Measurements from ENCODE around the gene ZNF805. TPM values are rescaled to one million over a fixed set of nuclear protein-coding genes. Genes with fewer than 3 reads are reported as not detected.

The ZNF805 gene
- total and polyA plus RNA-seq, 2 of the 13 experiments (the other 11 are each of a cell fraction or from before 2014, with no cell fraction given): 5.1 to 12.8 TPM

DNA sequence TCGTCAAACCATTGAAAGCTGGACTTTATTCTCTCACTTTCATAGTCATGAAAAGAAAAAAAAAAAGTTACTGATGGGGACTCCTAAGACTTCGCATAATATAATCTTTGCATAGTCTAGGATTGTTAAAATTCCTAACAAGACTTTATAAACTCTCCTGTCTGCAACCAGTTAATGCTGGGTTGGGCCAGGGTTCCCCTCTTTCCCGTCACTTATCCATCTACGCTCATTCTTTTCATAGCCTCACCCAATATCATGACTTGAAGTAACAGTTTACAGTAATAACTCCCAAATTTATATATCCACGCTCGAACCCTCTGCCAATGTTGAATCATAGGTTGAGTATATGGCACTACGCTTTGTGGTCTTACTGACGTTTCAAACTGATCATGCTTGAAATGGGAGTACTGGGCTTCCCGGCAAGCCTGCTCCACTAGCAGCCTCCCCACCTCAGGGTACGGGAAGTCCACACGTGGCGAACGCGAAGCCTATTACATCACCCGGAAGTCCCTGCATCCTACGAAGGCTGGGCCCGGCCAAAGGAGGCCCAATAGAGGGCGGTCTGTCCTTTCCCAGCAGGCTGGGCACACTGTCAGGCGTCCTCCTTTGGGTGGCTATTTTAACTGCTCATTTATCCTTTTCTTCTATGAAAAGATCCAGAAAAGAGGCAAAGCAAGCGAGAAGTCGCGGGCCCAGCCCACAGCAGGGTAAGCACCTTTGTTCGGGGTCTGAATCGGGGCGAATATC lies 39.2 kb downstream of the ZNF805 start (continued):
- TF ChIP-seq ZEB1 (IDR thresholded peaks at IDR 0.05; ENCODE audit: insufficient replicate concordance, low read depth) (no peak), SIN3B (IDR thresholded peaks at IDR 0.05; ENCODE audit: low read length) (no peak), TIGD3 (CRISPR knock-in tag; IDR thresholded peaks at IDR 0.05; ENCODE audit: borderline replicate concordance) (peak; percentile 23; the same call in 1 of the 2 replicates), EP300 (IDR thresholded peaks at IDR 0.05; ENCODE audit: low read depth in 2 of 2, low read length in 2 of 2) (0 out of 4 replicates have a peak, but pooled peaks of 1 of the 2 experiments have one; percentile 48), EP300 (CRISPR knock-in tag; IDR thresholded peaks at IDR 0.05; ENCODE audit: borderline replicate concordance) (peak; percentile 64; the same call in 1 of the 2 replicates), FOXO1 (CRISPR knock-in tag; IDR thresholded peaks at IDR 0.05) (peak; percentile 49; the same call in 1 of the 2 replicates), TCF7L2 (IDR thresholded peaks at IDR 0.05; ENCODE audit: low read depth, low read length) (no peak), RFXAP (CRISPR knock-in tag; IDR thresholded peaks at IDR 0.05; ENCODE audit: borderline replicate concordance) (peak; percentile 81; the same call in 1 of the 2 replicates), ZFAT (CRISPR knock-in tag; conservative IDR thresholded peaks at IDR 0.05) (0 out of 2 replicates have a peak, but pooled peaks have one; percentile 33), AHDC1 (CRISPR knock-in tag; IDR thresholded peaks at IDR 0.05; ENCODE audit: borderline replicate concordance) (no peak), PAF1 (CRISPR knock-in tag; IDR thresholded peaks at IDR 0.05) (no peak), ZNF432 (CRISPR knock-in tag; IDR thresholded peaks at IDR 0.05; ENCODE audit: borderline replicate concordance) (no peak), ZNF720 (CRISPR knock-in tag; IDR thresholded peaks at IDR 0.05) (no peak), SP4 (CRISPR knock-in tag; IDR thresholded peaks at IDR 0.05) (no peak), RORA (CRISPR knock-in tag; IDR thresholded peaks at IDR 0.05) (no peak), ELF3 (CRISPR knock-in tag; IDR thresholded peaks at IDR 0.05) (peak; percentile 99)
- TF ChIP-seq, protein P1, sequence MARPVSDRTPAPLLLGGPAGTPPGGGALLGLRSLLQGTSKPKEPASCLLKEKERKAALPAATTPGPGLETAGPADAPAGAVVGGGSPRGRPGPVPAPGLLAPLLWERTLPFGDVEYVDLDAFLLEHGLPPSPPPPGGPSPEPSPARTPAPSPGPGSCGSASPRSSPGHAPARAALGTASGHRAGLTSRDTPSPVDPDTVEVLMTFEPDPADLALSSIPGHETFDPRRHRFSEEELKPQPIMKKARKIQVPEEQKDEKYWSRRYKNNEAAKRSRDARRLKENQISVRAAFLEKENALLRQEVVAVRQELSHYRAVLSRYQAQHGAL (CRISPR knock-in tag; IDR thresholded peaks at IDR 0.05; ENCODE audit: not compliant biosample characterization): no peak
- TF ChIP-seq, protein P2, sequence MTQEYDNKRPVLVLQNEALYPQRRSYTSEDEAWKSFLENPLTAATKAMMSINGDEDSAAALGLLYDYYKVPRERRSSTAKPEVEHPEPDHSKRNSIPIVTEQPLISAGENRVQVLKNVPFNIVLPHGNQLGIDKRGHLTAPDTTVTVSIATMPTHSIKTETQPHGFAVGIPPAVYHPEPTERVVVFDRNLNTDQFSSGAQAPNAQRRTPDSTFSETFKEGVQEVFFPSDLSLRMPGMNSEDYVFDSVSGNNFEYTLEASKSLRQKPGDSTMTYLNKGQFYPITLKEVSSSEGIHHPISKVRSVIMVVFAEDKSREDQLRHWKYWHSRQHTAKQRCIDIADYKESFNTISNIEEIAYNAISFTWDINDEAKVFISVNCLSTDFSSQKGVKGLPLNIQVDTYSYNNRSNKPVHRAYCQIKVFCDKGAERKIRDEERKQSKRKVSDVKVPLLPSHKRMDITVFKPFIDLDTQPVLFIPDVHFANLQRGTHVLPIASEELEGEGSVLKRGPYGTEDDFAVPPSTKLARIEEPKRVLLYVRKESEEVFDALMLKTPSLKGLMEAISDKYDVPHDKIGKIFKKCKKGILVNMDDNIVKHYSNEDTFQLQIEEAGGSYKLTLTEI (CRISPR knock-in tag; conservative IDR thresholded peaks at IDR 0.05): no peak

All from HepG2 (cell line).